H1 (cell line): ENCODE results near the gene SAT1. TPM values are rescaled to one million over a fixed set of nuclear protein-coding genes. Genes with fewer than 3 reads are reported as not detected.

Source experiments
- CTCF ChIA-PET: fragments of 300-600 bp; sonication (Branson Sonifier 250); formaldehyde crosslinking; loops from one replicate; lab custom pipeline; 2021; ENCODE audit not compliant: partially characterized antibody; lab: Charles Lee
- POLR2A ChIA-PET: fragments of 300-600 bp; sonication (Branson Sonifier 250); formaldehyde crosslinking; loops from one replicate; lab custom pipeline; 2021; ENCODE audit warnings: inconsistent platforms; ENCODE audit not compliant: partially characterized antibody; lab: Charles Lee
- DNase-seq, 2 experiments: peaks; one replicate each; pipeline versions ENCODE4 v3.0.0 to v3.0.0-alpha.2; 2010 to 2022; ENCODE audit warnings: low spot score in 2 of 2, low read depth in 1 of 2, mixed read lengths in 1 of 2
- FAIRE-seq: peaks from 2 replicates; lab custom pipeline; 2011; peaks lifted over from hg19 to GRCh38; lab: Jason Lieb, UNC
- H2AFZ ChIP-seq: 2 replicates; pipeline ENCODE4 v1.8.1; 2012; ENCODE audit warnings: low read length, inconsistent platforms
- H2AK5ac ChIP-seq: 2 replicates; pipeline ENCODE4 v1.6.1; 2013; ENCODE audit warnings: low read depth, low read length
- H2BK120ac ChIP-seq: replicated peaks from 2 replicates; pipeline ENCODE3; 2013; ENCODE audit warnings: low read depth, low read length, inconsistent platforms
- H2BK12ac ChIP-seq: 2 replicates; pipeline ENCODE4 v1.6.1; 2013; ENCODE audit warnings: low read depth, low read length
- H2BK15ac ChIP-seq: 2 replicates; pipeline ENCODE4 v1.6.1; 2013; ENCODE audit warnings: low read length
- H2BK20ac ChIP-seq: 2 replicates; pipeline ENCODE4 v1.6.1; 2013; ENCODE audit warnings: low read length
- H2BK5ac ChIP-seq: 2 replicates; pipeline ENCODE4 v1.6.1; 2013; ENCODE audit warnings: low read depth, low read length
- H3K14ac ChIP-seq: 2 replicates; pipeline ENCODE4 v1.6.1; 2013; ENCODE audit warnings: inconsistent platforms; ENCODE audit not compliant: insufficient read length
- H3K18ac ChIP-seq: 2 replicates; pipeline ENCODE4 v1.6.1; 2013; ENCODE audit warnings: low read length; ENCODE audit errors: extremely low read depth
- H3K23ac ChIP-seq: 2 replicates; pipeline ENCODE4 v1.6.1; 2013; ENCODE audit warnings: inconsistent platforms; ENCODE audit not compliant: insufficient read length
- H3K23me2 ChIP-seq: 2 replicates; pipeline ENCODE4 v1.6.1; 2013; ENCODE audit warnings: low read depth, low read length
- H3K27ac ChIP-seq: 2 replicates; pipeline ENCODE4 v1.6.1; 2011; ENCODE audit warnings: low read depth, low read length, inconsistent platforms
- H3K27me3 ChIP-seq, 4 experiments: replicated peaks in 1 of 4; 1 replicate in 1 of 4; 2 replicates in 3 of 4; pipeline versions ENCODE4 v1.6.1 to v1.8.1; 2011 to 2013; ENCODE audit warnings: low read length in 3 of 4, mild to moderate bottlenecking in 3 of 4, inconsistent platforms in 2 of 4, mixed read lengths in 2 of 4, moderate library complexity in 1 of 4; ENCODE audit not compliant: control insufficient read depth in 3 of 4, insufficient read depth in 3 of 4; ENCODE audit errors: extremely low read depth in 1 of 4
- H3K36me3 ChIP-seq, 4 experiments: 2 replicates each; pipeline versions ENCODE4 v1.6.1 to v1.8.1; 2011 to 2013; ENCODE audit warnings: mild to moderate bottlenecking in 4 of 4, low read length in 3 of 4, moderate library complexity in 2 of 4, control low read depth in 1 of 4, inconsistent platforms in 1 of 4; ENCODE audit not compliant: insufficient read depth in 4 of 4, control insufficient read depth in 2 of 4
- H3K4ac ChIP-seq: replicated peaks from 2 replicates; pipeline ENCODE3; 2013; ENCODE audit warnings: low read length, low read depth, mixed read lengths, inconsistent platforms; ENCODE audit not compliant: insufficient read length
- H3K4me1 ChIP-seq, 4 experiments: replicated peaks in 1 of 4; 1 replicate in 1 of 4; 2 replicates in 3 of 4; pipeline versions ENCODE4 v1.6.1 to v1.8.1; 2011 to 2013; ENCODE audit warnings: low read length in 3 of 4, inconsistent platforms in 2 of 4, mixed read lengths in 1 of 4; ENCODE audit not compliant: insufficient read depth in 4 of 4, control insufficient read depth in 3 of 4
- H3K4me2 ChIP-seq, 2 experiments: 2 replicates each; pipeline versions ENCODE4 v1.6.1 to v1.8.1; 2011 to 2013; ENCODE audit warnings: low read depth in 2 of 2, low read length in 2 of 2, control low read depth in 1 of 2, inconsistent platforms in 1 of 2, mild to moderate bottlenecking in 1 of 2; ENCODE audit not compliant: insufficient read depth in 1 of 2
- H3K4me3 ChIP-seq, 4 experiments: fragments of 200-600, 300-600 bp in 1 of 4; sonication (generic), shearing (Covaris generic), sonication (Bioruptor Twin) in 1 of 4; 2 replicates each; pipeline versions ENCODE4 v1.5.1 to v1.8.1; 2011 to 2016; ENCODE audit warnings: low read length in 4 of 4, low read depth in 3 of 4, control low read depth in 2 of 4, inconsistent platforms in 2 of 4, mild to moderate bottlenecking in 2 of 4, mixed read lengths in 1 of 4, moderate library complexity in 1 of 4; ENCODE audit not compliant: insufficient read depth in 2 of 4; ENCODE audit errors: extremely low read depth in 1 of 4
- H3K56ac ChIP-seq: replicated peaks from 2 replicates; pipeline ENCODE3; 2013; ENCODE audit warnings: low read depth, mild to moderate bottlenecking, mixed read lengths, low read length, inconsistent platforms; ENCODE audit not compliant: insufficient read length
- H3K79me1 ChIP-seq: 2 replicates; pipeline ENCODE4 v1.6.1; 2013; ENCODE audit warnings: low read depth, low read length, control low read depth
- H3K79me2 ChIP-seq, 2 experiments: 2 replicates each; pipeline versions ENCODE4 v1.6.1 to v1.8.1; 2012 to 2013; ENCODE audit warnings: low read length in 2 of 2, mild to moderate bottlenecking in 2 of 2, inconsistent platforms in 1 of 2; ENCODE audit not compliant: insufficient read depth in 2 of 2, control insufficient read depth in 1 of 2
- H3K9ac ChIP-seq, 4 experiments: replicated peaks in 1 of 4; 1 replicate in 1 of 4; 2 replicates in 3 of 4; pipeline versions ENCODE4 v1.6.1 to v1.8.1; 2011 to 2013; ENCODE audit warnings: low read depth in 3 of 4, low read length in 3 of 4, control low read depth in 2 of 4, mild to moderate bottlenecking in 2 of 4, moderate library complexity in 2 of 4, inconsistent platforms in 1 of 4; ENCODE audit errors: extremely low read depth in 1 of 4
- H3K9me3 ChIP-seq, 2 experiments: 2 replicates each; pipeline versions ENCODE4 v1.6.1 to v1.8.1; 2012 to 2013; ENCODE audit warnings: mild to moderate bottlenecking in 2 of 2, moderate library complexity in 2 of 2, control low read depth in 1 of 2, inconsistent platforms in 1 of 2, low read depth in 1 of 2, low read length in 1 of 2, mixed read lengths in 1 of 2; ENCODE audit not compliant: insufficient read depth in 2 of 2
- H4K20me1 ChIP-seq, 2 experiments: replicated peaks in 1 of 2; 2 replicates each; pipeline versions ENCODE3 to v1.8.1; 2011 to 2013; ENCODE audit warnings: inconsistent platforms in 2 of 2, low read length in 2 of 2, mild to moderate bottlenecking in 1 of 2; ENCODE audit not compliant: insufficient read depth in 2 of 2, control insufficient read depth in 1 of 2
- H4K5ac ChIP-seq: 2 replicates; pipeline ENCODE4 v1.6.1; 2013; ENCODE audit warnings: low read length, low read depth, mixed read lengths, inconsistent platforms; ENCODE audit not compliant: insufficient read length
- H4K8ac ChIP-seq: 2 replicates; pipeline ENCODE4 v1.8.0; 2013; ENCODE audit warnings: mild to moderate bottlenecking, moderate library complexity, low read length, inconsistent platforms; ENCODE audit not compliant: insufficient read depth; ENCODE audit errors: extremely low read depth
- H4K91ac ChIP-seq: replicated peaks from 2 replicates; pipeline ENCODE3; 2013; ENCODE audit warnings: low read length, mixed read lengths, inconsistent platforms; ENCODE audit not compliant: insufficient read length
- CHD1 ChIP-seq: IDR thresholded peaks from 2 replicates; pipeline ENCODE4 v1.6.1; 2012; ENCODE audit warnings: low read depth, low read length, improper control_type of control experiment
- KDM1A ChIP-seq: fragments of 200-600, 300-600 bp; sonication (generic); IDR thresholded peaks from 2 replicates; pipeline ENCODE4 v1.7.1; 2016; ENCODE audit warnings: mild to moderate bottlenecking, low read length, borderline replicate concordance
- MAFK ChIP-seq: IDR thresholded peaks from 2 replicates; pipeline ENCODE4 v1.6.1; 2012; ENCODE audit warnings: low read depth, mild to moderate bottlenecking, improper control_type of control experiment, low read length
- POU5F1 ChIP-seq: IDR thresholded peaks from 2 replicates; pipeline ENCODE4 v1.6.1; 2011; ENCODE audit warnings: low read depth, mild to moderate bottlenecking, low read length, moderate library complexity
- RAD21 ChIP-seq, 2 experiments: IDR thresholded peaks in 1 of 2; conservative IDR thresholded peaks in 1 of 2; 2 replicates each; pipeline ENCODE4 v1.6.1; 2011; ENCODE audit warnings: low read depth in 2 of 2, low read length in 2 of 2, improper control_type of control experiment in 1 of 2, inconsistent platforms in 1 of 2, mild to moderate bottlenecking in 1 of 2, moderate library complexity in 1 of 2
- SAP30 ChIP-seq: fragments of 300-600 bp; sonication (generic); IDR thresholded peaks from 2 replicates; pipeline ENCODE4 v1.7.1; 2012; ENCODE audit warnings: low read length, moderate library complexity, mild to moderate bottlenecking, inconsistent platforms; ENCODE audit not compliant: insufficient read depth, insufficient replicate concordance
- SIN3A ChIP-seq, 2 experiments: IDR thresholded peaks in 1 of 2; conservative IDR thresholded peaks in 1 of 2; 2 replicates each; pipeline ENCODE4 v1.6.1; 2011 to 2012; ENCODE audit warnings: low read length in 2 of 2, improper control_type of control experiment in 1 of 2, low read depth in 1 of 2, mild to moderate bottlenecking in 1 of 2
- SP4 ChIP-seq: IDR thresholded peaks from 2 replicates; pipeline ENCODE4 v1.6.1; 2012; ENCODE audit warnings: low read length, inconsistent platforms
- TAF1 ChIP-seq: IDR thresholded peaks from 2 replicates; pipeline ENCODE4 v1.6.1; 2011; ENCODE audit warnings: mild to moderate bottlenecking, low read depth, low read length
- USF2 ChIP-seq: IDR thresholded peaks from 2 replicates; pipeline ENCODE4 v1.6.1; 2011; ENCODE audit warnings: low read length, improper control_type of control experiment
- WGBS, 2 experiments: shearing (Covaris generic) in 1 of 2; methylation state at CpG; one replicate each; pipeline versions ENCODE4 v1.1.6 to v1.1.7; 2013 to 2015; ENCODE audit warnings: low lambda C conversion rate in 2 of 2, mixed read lengths in 2 of 2, inconsistent platforms in 1 of 2, low coverage in 1 of 2, missing lambda C conversion rate in 1 of 2; ENCODE audit not compliant: insufficient replicate concordance in 2 of 2, insufficient coverage in 1 of 2, insufficient read length in 1 of 2; ENCODE audit errors: extremely low coverage in 1 of 2, missing lambda C conversion rate in 1 of 2; 5-methylcytosine and 5-hydroxymethylcytosine counted together
- polyA plus RNA-seq, 7 experiments: library from polyadenylated mRNA; depleted of rRNA in 3 of 7; stranded (reverse) in 5 of 7; unstranded in 2 of 7; fragments of >200 nt in 5 of 7; fragments of 200-250 nt in 2 of 7; gene quantifications; 1 replicate in 5 of 7; 2 replicates in 1 of 7; 4 replicates in 1 of 7; pipeline versions ENCODE4 v1.2.1 to v1.2.3, GENCODE V29; 2011 to 2013; ENCODE audit warnings: missing spikeins in 2 of 7, mixed read lengths in 2 of 7
- total RNA-seq: library from RNA; stranded (reverse); fragmentation: NEBNext Ultra II Directional; extraction: Animal tissue kit (Norgen Biotek cat#: 25700); gene quantifications from 2 replicates; pipeline ENCODE4 v1.2.1, GENCODE V29; 2021
- TF ChIP-seq, protein P1 (sequence below): IDR thresholded peaks from 2 replicates; pipeline ENCODE4 v1.6.1; 2012; ENCODE audit warnings: inconsistent platforms

The SAT1 gene
- total and polyA plus RNA-seq, 2 of the 8 experiments (the other 6 are each of a cell fraction or from before 2014, with no cell fraction given), result 29.2 to 36.8 TPM

DNA sequence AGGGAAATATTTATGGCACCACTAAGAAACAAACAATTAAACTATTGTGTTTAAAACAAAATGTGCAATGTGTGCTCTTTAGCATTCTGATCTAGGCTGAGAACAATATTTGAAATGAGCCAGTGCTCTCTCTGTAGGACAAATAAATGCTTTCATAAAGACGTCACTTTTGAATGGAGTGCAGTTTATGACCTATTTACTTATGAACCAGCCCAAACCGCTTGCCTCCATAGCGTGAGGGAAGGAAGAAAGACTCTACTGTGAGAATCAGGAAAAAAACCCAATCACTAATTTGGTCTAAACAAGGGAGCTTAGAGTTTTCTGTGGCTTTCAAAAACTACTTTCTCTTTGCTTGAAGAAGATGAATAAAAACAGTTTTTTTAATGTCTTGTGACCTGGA lies 39.4 kb downstream of the SAT1 start:
- no peak overlapping the region for H2BK120ac ChIP-seq
- WGBS, 2 experiments, result 98% methylated on average over 3 of the region's 3 CpGs; no CpG with 5 or more reads in 1 of the 2 experiments
- POLR2A ChIA-PET, result interaction anchor here (1.5 kb wide), 2 partner anchors 9 to 39 kb away, joined by 4 read pairs; partner anchors contain the start of gene SAT1
- no peaks in the 10 kb centered on the region for H3K23me2 ChIP-seq
- no peak overlapping the region for H3K9ac ChIP-seq
- H3K79me2 ChIP-seq, result no peaks in the 10 kb centered on the region
- H4K8ac ChIP-seq, result no peak overlapping the region
- H2BK5ac ChIP-seq, result no peak overlapping the region
- no peak overlapping the region for H2AK5ac ChIP-seq
- no peaks in the 10 kb centered on the region for H3K27me3 ChIP-seq
- CTCF ChIA-PET, result interaction anchor here (1.1 kb wide), 1 partner anchor 15 kb away, joined by 4 read pairs; no protein-coding TSS in a partner anchor
- no peaks in the 10 kb centered on the region for H3K9me3 ChIP-seq
- TF ChIP-seq CHD1, result no peak
- TF ChIP-seq, protein P1, sequence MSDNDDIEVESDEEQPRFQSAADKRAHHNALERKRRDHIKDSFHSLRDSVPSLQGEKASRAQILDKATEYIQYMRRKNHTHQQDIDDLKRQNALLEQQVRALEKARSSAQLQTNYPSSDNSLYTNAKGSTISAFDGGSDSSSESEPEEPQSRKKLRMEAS, result no peak
- no peak for TF ChIP-seq MAFK
- no peak for TF ChIP-seq SP4
- no peak for TF ChIP-seq RAD21 (IDR thresholded peaks at IDR 0.05 in 1 of 2, conservative IDR thresholded peaks at IDR 0.05 in 1 of 2; ENCODE audit: low read depth in 2 of 2, low read length in 2 of 2)
- TF ChIP-seq POU5F1, result no peak
- no peak for TF ChIP-seq TAF1
- no peak for TF ChIP-seq SIN3A (conservative IDR thresholded peaks at IDR 0.05 in 1 of 2, IDR thresholded peaks at IDR 0.05 in 1 of 2; ENCODE audit: low read depth in 1 of 2, low read length in 2 of 2)
- no peak for TF ChIP-seq KDM1A
- TF ChIP-seq SAP30, result no peak
- no peak for TF ChIP-seq USF2
- no peaks in the 10 kb centered on the region for H3K36me3 ChIP-seq
- no peak overlapping the region for H2BK15ac ChIP-seq
- no peak overlapping the region for H2BK12ac ChIP-seq
- no peak overlapping the region for H2AFZ ChIP-seq
- H3K23ac ChIP-seq, result no peak overlapping the region
- H3K18ac ChIP-seq, result no peak overlapping the region
- H3K27ac ChIP-seq, result no peak overlapping the region
- no peak overlapping the region for H4K91ac ChIP-seq
- H3K79me1 ChIP-seq, result no peaks in the 10 kb centered on the region
- DNase-seq, result no peak
- H4K5ac ChIP-seq, result no peak overlapping the region
- H3K56ac ChIP-seq, result no peak overlapping the region
- no peak overlapping the region for H3K4me3 ChIP-seq
- H3K4me2 ChIP-seq, result no peak overlapping the region
- H4K20me1 ChIP-seq, result no peaks in the 10 kb centered on the region
- no peak overlapping the region for H3K4ac ChIP-seq
- H2BK20ac ChIP-seq, result no peak overlapping the region
- H3K14ac ChIP-seq, result no peak overlapping the region
- no peaks in the 10 kb centered on the region for H3K4me1 ChIP-seq
- no peak for FAIRE-seq
